Left ventricle myocardium inferior (tissue), 1 donor: ENCODE results near the gene IGSF5. TPM values are rescaled to one million over a fixed set of nuclear protein-coding genes. Genes with fewer than 3 reads are reported as not detected.

ENCODE experiments used
- DNase-seq: peaks from one replicate; pipeline ENCODE4 v3.0.0-alpha.2; 2020
- H3K27ac ChIP-seq: fragments of 200-600 bp; replicated peaks from 2 replicates; pipeline ENCODE4 v1.8.0; 2021
- H3K27me3 ChIP-seq: fragments of 200-600 bp; 2 replicates; pipeline ENCODE4 v1.8.0; 2021; ENCODE audit warnings: low read depth
- H3K36me3 ChIP-seq: fragments of 200-600 bp; 2 replicates; pipeline ENCODE4 v1.8.0; 2021
- H3K4me1 ChIP-seq: fragments of 200-600 bp; 2 replicates; pipeline ENCODE4 v1.8.0; 2021
- H3K4me3 ChIP-seq: fragments of 200-600 bp; 2 replicates; pipeline ENCODE4 v1.8.0; 2021; ENCODE audit warnings: mild to moderate bottlenecking, moderate library complexity
- H3K9me3 ChIP-seq: fragments of 200-600 bp; replicated peaks from 2 replicates; pipeline ENCODE4 v1.8.0; 2021
- intact Hi-C: fragments of 100-400 bp; cut with micrococcal nuclease; formaldehyde crosslinking; loops from one replicate; pipeline ENCODE4 v1.11.0; 2022
- total RNA-seq: library from RNA; stranded (reverse); fragmentation: NEBNext Ultra II Directional; extraction: Animal tissue kit (Norgen Biotek cat#: 25700); gene quantifications from one replicate; pipeline ENCODE4 v1.2.1, GENCODE V29; 2021
- TF ChIP-seq, protein P1 (sequence below): fragments of 200-600 bp; IDR thresholded peaks from 2 replicates; pipeline ENCODE4 v1.8.0; 2021; ENCODE audit warnings: antibody characterized with exemption, mild to moderate bottlenecking, borderline replicate concordance
- donor health status: DM: no; HTN: yes; CAD: no; lungs with severe emphysema.

IGSF5 gene
- total RNA-seq, 1 donor from 2014 or later = 4.9 TPM

- Histone ChIP-seq H3K9me3 (no peaks in the 10 kb centered on the region), H3K4me3 (no peak overlapping the region), H3K4me1 (peaks cover 5% of the 10 kb centered on the region), H3K36me3 (no peaks in the 10 kb centered on the region), H3K27me3 (peaks cover 23% of the 10 kb centered on the region), H3K27ac (no peak overlapping the region)
- DNase-seq = peak; percentile 31
- TF ChIP-seq, protein P1, sequence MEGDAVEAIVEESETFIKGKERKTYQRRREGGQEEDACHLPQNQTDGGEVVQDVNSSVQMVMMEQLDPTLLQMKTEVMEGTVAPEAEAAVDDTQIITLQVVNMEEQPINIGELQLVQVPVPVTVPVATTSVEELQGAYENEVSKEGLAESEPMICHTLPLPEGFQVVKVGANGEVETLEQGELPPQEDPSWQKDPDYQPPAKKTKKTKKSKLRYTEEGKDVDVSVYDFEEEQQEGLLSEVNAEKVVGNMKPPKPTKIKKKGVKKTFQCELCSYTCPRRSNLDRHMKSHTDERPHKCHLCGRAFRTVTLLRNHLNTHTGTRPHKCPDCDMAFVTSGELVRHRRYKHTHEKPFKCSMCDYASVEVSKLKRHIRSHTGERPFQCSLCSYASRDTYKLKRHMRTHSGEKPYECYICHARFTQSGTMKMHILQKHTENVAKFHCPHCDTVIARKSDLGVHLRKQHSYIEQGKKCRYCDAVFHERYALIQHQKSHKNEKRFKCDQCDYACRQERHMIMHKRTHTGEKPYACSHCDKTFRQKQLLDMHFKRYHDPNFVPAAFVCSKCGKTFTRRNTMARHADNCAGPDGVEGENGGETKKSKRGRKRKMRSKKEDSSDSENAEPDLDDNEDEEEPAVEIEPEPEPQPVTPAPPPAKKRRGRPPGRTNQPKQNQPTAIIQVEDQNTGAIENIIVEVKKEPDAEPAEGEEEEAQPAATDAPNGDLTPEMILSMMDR = peak; percentile 80
- intact Hi-C loops = loop anchor here (1.0 kb wide), 1 partner anchor 198 kb away; no protein-coding TSS in a partner anchor
These were observed 29.1 kb upstream of the IGSF5 start for GRCh38 chr21:39715804-39716397.

DNA sequence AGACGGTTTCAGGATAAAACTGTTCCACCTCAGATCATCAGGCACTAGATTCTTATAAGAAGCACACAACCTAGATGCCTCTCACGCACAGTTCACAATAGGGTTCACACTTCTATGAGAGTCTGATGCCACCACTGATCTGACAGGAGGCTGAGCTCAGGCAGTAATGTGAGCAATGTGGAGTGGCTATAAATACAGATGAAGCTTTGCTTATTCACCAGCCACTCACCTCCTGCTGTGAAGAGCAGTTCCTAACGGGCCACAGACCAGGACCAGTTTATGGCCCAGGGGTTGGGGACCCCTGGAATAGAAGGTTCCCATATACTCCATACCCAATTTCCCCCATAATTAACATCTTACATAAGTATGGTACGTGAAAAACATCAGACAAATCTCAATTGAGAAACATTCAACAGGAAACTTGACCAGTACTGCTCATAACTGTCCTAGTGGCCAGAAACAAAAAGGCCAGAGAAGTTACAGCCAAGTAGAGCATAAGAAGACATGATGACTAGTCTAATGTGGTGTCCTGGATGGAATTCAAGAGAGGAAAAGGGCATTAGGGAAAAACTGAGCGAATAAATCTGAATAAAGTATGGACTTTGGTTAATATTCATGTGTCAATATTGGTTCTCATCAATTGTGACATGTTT is 24.7 kb upstream of the IGSF5 start:
- Histone ChIP-seq H3K27me3 (peaks cover 16% of the 10 kb centered on the region), H3K36me3 (no peaks in the 10 kb centered on the region), H3K4me3 (no peak overlapping the region), H3K4me1 (no peaks in the 10 kb centered on the region), H3K9me3 (no peaks in the 10 kb centered on the region), H3K27ac (no peak overlapping the region)
- intact Hi-C loops = no loop called here
- TF ChIP-seq, protein P1 = peak; percentile 23
- no peak for DNase-seq

- TF ChIP-seq, protein P1 = no peak
- Histone ChIP-seq H3K27me3 (peaks cover 21% of the 10 kb centered on the region), H3K27ac (no peak overlapping the region), H3K9me3 (no peaks in the 10 kb centered on the region), H3K4me1 (no peaks in the 10 kb centered on the region), H3K4me3 (no peak overlapping the region), H3K36me3 (no peaks in the 10 kb centered on the region)
- intact Hi-C loops = no loop called here
- DNase-seq = no peak
These were observed 23.1 kb upstream of the IGSF5 start for GRCh38 chr21:39721885-39722284.

DNA sequence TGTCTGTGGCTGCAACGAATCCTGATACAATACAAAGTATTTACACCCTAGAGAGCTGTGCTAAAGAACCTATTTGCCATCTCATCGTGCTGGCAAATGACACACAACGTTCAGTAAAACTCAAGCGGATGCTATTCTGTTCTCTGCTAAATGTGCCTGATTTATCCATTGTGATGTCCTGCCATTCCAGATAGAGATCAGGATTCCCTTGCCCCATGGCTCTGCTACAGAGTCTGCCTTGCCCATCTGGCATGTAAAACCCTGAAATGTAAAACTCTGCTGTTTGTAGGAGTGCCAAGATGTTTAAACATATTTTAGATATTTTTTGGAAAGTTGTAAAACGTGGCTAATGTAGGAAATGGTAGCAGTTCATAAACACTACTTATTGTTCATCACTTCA is 20.0 kb upstream of the IGSF5 start:
- H3K27me3 ChIP-seq = peaks cover 6% of the 10 kb centered on the region
- intact Hi-C loops = no loop called here
- TF ChIP-seq, protein P1 = no peak
- no peaks in the 10 kb centered on the region for H3K4me1 ChIP-seq
- H3K4me3 ChIP-seq = no peak overlapping the region
- DNase-seq = no peak
- no peaks in the 10 kb centered on the region for H3K36me3 ChIP-seq
- no peaks in the 10 kb centered on the region for H3K9me3 ChIP-seq
- H3K27ac ChIP-seq = no peak overlapping the region

DNA sequence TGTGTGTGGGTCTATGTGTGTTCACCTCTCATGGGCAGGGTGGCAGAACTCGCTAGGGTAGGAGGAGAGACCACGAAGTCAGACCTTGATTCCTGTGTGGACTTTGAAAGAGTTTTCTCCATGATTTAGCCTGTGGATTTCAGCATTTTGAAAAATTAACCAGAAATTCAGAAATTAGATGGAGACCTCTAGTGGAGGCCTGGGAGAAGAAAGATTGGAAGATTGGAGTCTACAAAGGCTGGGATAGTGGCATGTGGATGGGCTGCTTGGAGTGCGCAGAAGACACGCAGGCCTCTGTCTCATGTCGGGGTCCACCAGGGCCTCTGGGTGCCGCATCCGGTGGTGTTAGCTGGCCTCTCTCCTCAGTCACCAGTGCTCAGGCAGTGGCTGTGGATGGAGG is 18.9 kb upstream of the IGSF5 start:
- TF ChIP-seq, protein P1 = no peak
- Histone ChIP-seq H3K4me3 (no peak overlapping the region), H3K27ac (no peak overlapping the region), H3K36me3 (no peaks in the 10 kb centered on the region), H3K4me1 (no peaks in the 10 kb centered on the region), H3K27me3 (peaks cover 4% of the 10 kb centered on the region), H3K9me3 (no peaks in the 10 kb centered on the region)
- intact Hi-C loops = no loop called here
- DNase-seq = no peak
